Common myeloid progenitor, CD34-positive (primary cell): Measurements from ENCODE around the gene SLC2A9.

Experiments
- CTCF ChIA-PET: fragments of 350-600 bp; sonication (Branson Sonifier 250); formaldehyde crosslinking; loops from one replicate; lab custom pipeline; 2021; ENCODE audit warnings: antibody characterized with exemption; lab: Charles Lee
- POLR2A ChIA-PET: fragments of 350-600 bp; sonication (Branson Sonifier 250); formaldehyde crosslinking; loops from one replicate; lab custom pipeline; 2021; ENCODE audit warnings: antibody characterized with exemption; lab: Charles Lee
- DNase-seq, 3 donors: peaks; one replicate each; pipeline versions ENCODE4 v3.0.0 to v3.0.0-alpha.2; 2013
- H3K27ac ChIP-seq, 2 experiments: 1 replicate in 1 of 2; 2 replicates in 1 of 2; pipeline ENCODE4 v1.7.0; 2013; ENCODE audit warnings: inconsistent platforms in 2 of 2, low read length in 2 of 2, mild to moderate bottlenecking in 2 of 2, low read depth in 1 of 2, moderate library complexity in 1 of 2; ENCODE audit not compliant: severe bottlenecking in 2 of 2, insufficient read depth in 1 of 2, poor library complexity in 1 of 2
- H3K27me3 ChIP-seq, 5 experiments: replicated peaks in 2 of 5; 1 replicate in 3 of 5; 2 replicates in 2 of 5; pipeline versions ENCODE4 v1.6.1 to v1.7.0; 2013; ENCODE audit warnings: low read length in 4 of 5, mild to moderate bottlenecking in 2 of 5, moderate library complexity in 2 of 5, inconsistent platforms in 1 of 5; ENCODE audit not compliant: insufficient read depth in 5 of 5, control insufficient read depth in 4 of 5
- H3K36me3 ChIP-seq, 4 experiments: 1 replicate in 2 of 4; 2 replicates in 2 of 4; pipeline versions ENCODE4 v1.6.1 to v1.7.0; 2013; ENCODE audit warnings: low read length in 3 of 4, control low read depth in 1 of 4, mild to moderate bottlenecking in 1 of 4; ENCODE audit not compliant: control insufficient read depth in 4 of 4, insufficient read depth in 4 of 4
- H3K4me1 ChIP-seq, 4 experiments: 1 replicate in 3 of 4; 2 replicates in 1 of 4; pipeline versions ENCODE4 v1.6.1 to v1.7.1; 2013; ENCODE audit warnings: low read length in 3 of 4, mild to moderate bottlenecking in 3 of 4, control low read depth in 1 of 4, inconsistent platforms in 1 of 4, moderate library complexity in 1 of 4; ENCODE audit not compliant: control insufficient read depth in 4 of 4, insufficient read depth in 4 of 4; ENCODE audit errors: control extremely low read depth in 1 of 4
- H3K4me3 ChIP-seq, 7 experiments: 1 replicate in 4 of 7; 2 replicates in 3 of 7; pipeline versions ENCODE4 v1.5.1 to v1.7.0; 2013; ENCODE audit warnings: mild to moderate bottlenecking in 7 of 7, low read length in 6 of 7, moderate library complexity in 6 of 7, inconsistent platforms in 2 of 7, low read depth in 2 of 7, control low read depth in 1 of 7; ENCODE audit not compliant: insufficient read depth in 4 of 7, control insufficient read depth in 1 of 7; ENCODE audit errors: extremely low read depth in 1 of 7
- H3K9me3 ChIP-seq, 5 experiments: 1 replicate in 4 of 5; 2 replicates in 1 of 5; pipeline versions ENCODE4 v1.6.1 to v1.7.1; 2013; ENCODE audit warnings: low read length in 4 of 5, mild to moderate bottlenecking in 2 of 5, inconsistent platforms in 1 of 5, low read depth in 1 of 5, moderate library complexity in 1 of 5; ENCODE audit not compliant: control insufficient read depth in 4 of 5, insufficient read depth in 2 of 5; ENCODE audit errors: control extremely low read depth in 1 of 5
- WGBS: methylation state at CpG from one replicate; pipeline ENCODE4 v1.1.5; 2013; ENCODE audit not compliant: insufficient coverage; 5-methylcytosine and 5-hydroxymethylcytosine counted together

SLC2A9 gene

GRCh38 chr4:10016169-10016568 lies 5.1 kb downstream of the SLC2A9 start:
- H3K9me3 ChIP-seq = no peaks in the 10 kb centered on the region
- H3K36me3 ChIP-seq = no peaks in the 10 kb centered on the region
- no peaks in the 10 kb centered on the region for H3K27me3 ChIP-seq
- peaks cover 4 to 31% (median 18%) of the 10 kb centered on the region in 4 experiments for H3K4me1 ChIP-seq
- ChIA-PET CTCF (interaction anchor here (1.2 to 5.6 kb wide), 9 partner anchors 9 to 529 kb away, joined by 3 to 82 read pairs (median 5); no protein-coding TSS in a partner anchor), POLR2A (interaction anchor here (0.6 kb wide), 1 partner anchor 254 kb away, joined by 3 read pairs; no protein-coding TSS in a partner anchor)
- no peak for DNase-seq
- no peak overlapping the region for H3K27ac ChIP-seq
- H3K4me3 ChIP-seq = no peak overlapping the region
- 75% methylated on average over 6 of the region's 6 CpGs for whole genome bisulfite sequencing

DNA sequence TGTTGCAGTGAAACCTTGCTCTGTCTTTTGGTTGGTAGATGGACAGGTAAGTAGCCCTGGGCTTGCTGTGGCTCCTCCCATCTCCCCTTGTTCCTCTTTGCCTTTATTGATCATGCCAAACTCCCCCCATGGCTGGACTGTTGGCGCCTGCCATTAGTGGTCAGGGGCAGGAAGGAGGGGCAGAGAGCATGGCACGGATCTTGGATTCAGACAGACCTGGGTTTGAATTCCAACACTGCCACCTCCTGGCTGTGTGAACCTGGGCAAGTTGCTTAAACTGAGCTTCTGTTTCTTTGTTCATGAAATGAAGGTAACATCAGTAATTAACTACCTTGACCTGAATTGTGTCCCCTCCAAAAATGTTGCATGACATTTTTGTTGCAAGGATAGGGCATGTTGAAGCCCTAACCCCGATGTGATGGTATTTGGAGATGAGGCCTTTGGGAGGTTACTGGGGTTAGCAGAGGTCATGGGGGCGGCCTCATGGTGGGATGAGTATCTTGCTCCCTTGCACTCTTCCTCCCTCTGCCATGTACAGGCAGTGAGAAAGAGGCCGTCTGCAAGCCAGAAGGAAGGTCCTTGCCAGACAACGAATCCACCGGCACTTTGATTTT lies 6.0 kb downstream of the SLC2A9 start:
- Histone ChIP-seq H3K27ac (no peak overlapping the region), H3K9me3 (no peaks in the 10 kb centered on the region), H3K4me1 (peaks cover 4 to 25% (median 12%) of the 10 kb centered on the region in 4 experiments), H3K27me3 (no peaks in the 10 kb centered on the region), H3K4me3 (no peak overlapping the region), H3K36me3 (no peaks in the 10 kb centered on the region)
- peak in 2 of 3 donors; percentile 53 to 61 for DNase-seq
- WGBS = 69% methylated on average over 5 of the region's 7 CpGs
- ChIA-PET CTCF (interaction anchor here (0.8 to 5.6 kb wide), 17 partner anchors 10 to 530 kb away, joined by 3 to 82 read pairs (median 5); no protein-coding TSS in a partner anchor), POLR2A (no interaction called here)

DNA sequence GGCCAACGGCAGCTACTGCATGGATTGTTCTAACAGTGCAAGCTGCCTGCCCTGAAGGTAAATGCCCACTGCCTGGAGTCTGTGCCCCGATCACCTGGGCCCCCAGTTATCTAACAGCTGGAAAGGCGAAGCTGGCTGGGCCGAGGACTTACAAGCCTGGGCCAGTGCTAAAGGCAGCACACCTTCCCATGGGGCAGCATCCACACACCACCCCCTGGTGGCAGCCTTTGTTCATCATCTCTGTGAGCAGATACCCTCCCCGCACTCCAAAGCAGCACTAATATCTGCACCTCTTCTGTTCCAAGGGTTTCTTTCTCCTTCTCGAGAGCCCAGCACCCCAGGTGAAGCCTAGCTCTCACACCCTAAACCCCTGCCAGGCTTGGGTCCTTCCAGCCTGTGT lies 7.6 kb downstream of the SLC2A9 start:
- H3K4me1 ChIP-seq = peaks cover 0 to 16% (median 6%) of the 10 kb centered on the region in 4 experiments
- H3K27me3 ChIP-seq = no peaks in the 10 kb centered on the region
- H3K9me3 ChIP-seq = no peaks in the 10 kb centered on the region
- DNase-seq = peak; percentile 40 to 62 (median 59)
- ChIA-PET POLR2A (no interaction called here), CTCF (interaction anchor here (0.9 to 5.6 kb wide), 22 partner anchors 8 to 518 kb away, joined by 3 to 82 read pairs (median 5); no protein-coding TSS in a partner anchor)
- no peak overlapping the region for H3K4me3 ChIP-seq
- no peaks in the 10 kb centered on the region for H3K36me3 ChIP-seq
- 92% methylated on average over 6 of the region's 6 CpGs for WGBS
- no peak overlapping the region for H3K27ac ChIP-seq

DNA sequence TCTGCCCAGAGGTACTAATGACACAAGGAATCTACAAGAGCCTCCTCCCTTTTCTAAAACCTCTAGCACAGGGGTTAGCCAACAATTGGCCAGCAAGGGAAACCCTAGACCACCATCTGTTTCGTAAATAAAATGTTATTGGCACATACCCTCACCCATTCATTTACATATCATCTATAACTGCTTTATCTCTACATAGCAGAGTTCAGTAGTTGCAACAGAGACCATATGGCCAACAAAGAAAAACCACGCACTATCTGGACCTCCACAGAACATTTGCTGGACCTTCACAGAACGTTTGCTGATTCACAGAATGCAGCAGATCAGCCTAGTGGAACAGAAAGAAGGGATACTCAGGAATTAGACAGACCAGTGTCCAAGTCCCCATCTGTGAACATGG lies 9.4 kb downstream of the SLC2A9 start:
- peaks cover 2 to 7% (median 2%) of the 10 kb centered on the region in 4 experiments for H3K4me1 ChIP-seq
- peak; percentile 56 to 85 (median 73) for DNase-seq
- H3K27me3 ChIP-seq = no peaks in the 10 kb centered on the region
- H3K4me3 ChIP-seq = no peak overlapping the region
- CTCF ChIA-PET = interaction anchor here (1.0 kb wide), 1 partner anchor 249 kb away, joined by 3 read pairs; no protein-coding TSS in a partner anchor
- H3K9me3 ChIP-seq = no peaks in the 10 kb centered on the region
- H3K27ac ChIP-seq = no peak overlapping the region
- 51% methylated on average over 2 of the region's 3 CpGs for WGBS
- POLR2A ChIA-PET = no interaction called here
- no peaks in the 10 kb centered on the region for H3K36me3 ChIP-seq

DNA sequence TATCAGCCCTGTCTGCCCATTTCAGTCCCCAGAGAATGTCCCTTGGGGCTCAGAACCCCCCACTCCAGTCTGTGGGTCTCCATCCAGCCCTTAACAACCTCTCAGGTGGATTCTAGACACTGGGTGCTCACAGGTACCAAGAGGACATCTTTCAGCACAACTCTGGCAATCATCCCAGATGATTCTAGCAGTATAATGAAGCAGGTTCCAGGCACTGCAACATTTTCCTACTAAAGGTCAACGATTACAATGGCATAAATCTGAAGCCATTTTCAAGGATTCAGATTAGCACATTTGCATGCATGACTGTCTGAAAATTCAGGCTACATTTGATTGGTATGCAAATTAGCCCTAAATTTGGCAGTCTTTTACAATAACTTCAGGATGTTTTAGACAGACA lies 10.0 kb downstream of the SLC2A9 start:
- H3K4me1 ChIP-seq = peaks cover 2 to 13% (median 8%) of the 10 kb centered on the region in 4 experiments
- no peak overlapping the region for H3K27ac ChIP-seq
- no peaks in the 10 kb centered on the region for H3K36me3 ChIP-seq
- CTCF ChIA-PET = interaction anchor here (1.0 to 1.7 kb wide), 2 partner anchors 248 to 250 kb away, joined by 3 read pairs; no protein-coding TSS in a partner anchor
- H3K9me3 ChIP-seq = no peaks in the 10 kb centered on the region
- POLR2A ChIA-PET = no interaction called here
- 100% methylated on average over 1 of the region's 1 CpG for WGBS
- H3K27me3 ChIP-seq = no peaks in the 10 kb centered on the region
- no peak overlapping the region for H3K4me3 ChIP-seq
- DNase-seq = no peak

DNA sequence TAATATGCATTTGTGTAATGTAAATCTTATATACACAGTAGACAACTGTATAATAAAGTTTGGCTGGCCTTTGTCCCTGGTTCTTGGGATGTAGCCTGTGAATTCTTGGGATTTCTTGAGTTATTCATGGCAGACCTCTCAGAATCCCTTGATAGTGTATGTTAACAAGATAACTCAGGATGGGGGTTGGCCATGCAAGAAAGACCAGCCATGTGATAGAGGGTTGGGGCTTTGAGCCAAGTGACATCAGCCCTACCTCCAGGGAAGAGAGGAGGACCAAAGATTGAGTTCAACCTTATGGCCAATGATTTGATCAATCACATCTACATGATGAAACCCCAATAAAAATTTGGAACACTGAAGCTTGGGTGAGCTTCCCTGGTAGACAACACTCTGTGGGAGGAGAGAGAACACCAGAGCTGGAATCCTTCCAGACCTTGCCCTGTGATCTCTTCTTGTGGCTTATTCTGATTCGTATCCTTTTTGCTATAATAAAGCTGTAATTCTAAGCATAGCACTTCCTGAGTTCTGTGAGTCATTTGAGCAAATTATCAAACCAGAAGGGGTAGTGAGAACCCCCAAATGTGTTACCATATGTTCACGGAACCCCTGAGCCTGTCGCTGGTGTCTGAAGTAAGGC lies 11.3 kb downstream of the SLC2A9 start:
- WGBS = 78% methylated on average over 3 of the region's 3 CpGs
- Histone ChIP-seq H3K27ac (no peak overlapping the region), H3K27me3 (no peaks in the 10 kb centered on the region), H3K4me1 (peaks cover 4 to 16% (median 10%) of the 10 kb centered on the region in 4 experiments), H3K36me3 (no peaks in the 10 kb centered on the region), H3K9me3 (no peaks in the 10 kb centered on the region), H3K4me3 (no peak overlapping the region)
- ChIA-PET CTCF (interaction anchor here (1.1 to 1.7 kb wide), 2 partner anchors 53 to 249 kb away, joined by 3 to 4 read pairs; no protein-coding TSS in a partner anchor), POLR2A (no interaction called here)
- DNase-seq = no peak

GRCh38 chr4:10008609-10009005 lies 12.7 kb downstream of the SLC2A9 start:
- no peaks in the 10 kb centered on the region for H3K36me3 ChIP-seq
- DNase-seq = no peak
- CTCF ChIA-PET = no interaction called here

More at GRCh38 chr4:10008609-10009005, 12.7 kb downstream of the SLC2A9 start:
- H3K4me1 ChIP-seq = peaks cover 4 to 16% (median 10%) of the 10 kb centered on the region in 4 experiments
- no peak overlapping the region for H3K4me3 ChIP-seq
- WGBS = 89% methylated on average over 2 of the region's 3 CpGs
- POLR2A ChIA-PET = no interaction called here
- H3K27me3 ChIP-seq = no peaks in the 10 kb centered on the region
- H3K9me3 ChIP-seq = no peaks in the 10 kb centered on the region
- H3K27ac ChIP-seq = no peak overlapping the region
